HCEC 1CT (cell line): Measurements from ENCODE around the gene FYTTD1.

Experiments
- DNase-seq: peaks from one replicate; pipeline ENCODE4 v3.0.0-alpha.2; 2017

The FYTTD1 gene

DNA sequence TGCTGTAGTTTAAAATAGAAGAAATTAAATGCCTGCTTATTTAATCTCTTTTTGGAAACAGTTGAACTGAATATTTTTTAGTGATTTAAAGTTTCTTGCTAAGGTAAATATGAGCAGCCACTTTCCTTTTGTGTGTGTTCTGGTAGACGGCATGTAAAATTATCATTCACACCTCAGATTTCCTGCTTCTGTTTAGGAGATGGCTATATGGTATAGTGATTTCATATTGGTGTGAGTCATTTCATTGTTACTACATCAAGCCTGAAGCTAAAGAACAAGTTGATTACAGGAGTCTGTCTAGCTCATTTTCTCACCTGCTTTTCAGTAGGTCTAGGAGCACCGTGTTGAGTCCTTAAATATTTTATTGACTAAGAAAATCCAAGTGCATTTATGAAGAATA lies 43.6 kb downstream of the FYTTD1 start:
- peak; percentile 65 for DNase-seq

DNA sequence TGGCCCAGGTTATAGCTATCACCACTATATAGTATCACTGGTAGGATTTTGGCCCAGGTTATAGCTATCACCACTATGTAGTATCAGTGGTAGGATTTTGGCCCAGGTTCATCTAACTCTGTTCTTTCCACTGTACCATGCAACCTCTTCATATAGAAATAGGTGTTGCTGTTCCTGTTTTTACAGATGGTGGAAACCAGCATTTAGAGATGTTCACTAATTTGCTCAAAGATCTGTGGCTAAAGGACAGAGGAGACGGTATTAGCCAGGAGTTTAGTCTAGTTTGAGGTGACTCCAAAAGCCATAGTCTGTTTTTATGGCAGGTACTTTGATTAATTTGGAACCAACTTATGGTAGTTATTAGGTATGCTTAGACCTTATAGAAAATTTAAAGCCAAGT lies 44.4 kb downstream of the FYTTD1 start:
- DNase-seq = no peak

DNA sequence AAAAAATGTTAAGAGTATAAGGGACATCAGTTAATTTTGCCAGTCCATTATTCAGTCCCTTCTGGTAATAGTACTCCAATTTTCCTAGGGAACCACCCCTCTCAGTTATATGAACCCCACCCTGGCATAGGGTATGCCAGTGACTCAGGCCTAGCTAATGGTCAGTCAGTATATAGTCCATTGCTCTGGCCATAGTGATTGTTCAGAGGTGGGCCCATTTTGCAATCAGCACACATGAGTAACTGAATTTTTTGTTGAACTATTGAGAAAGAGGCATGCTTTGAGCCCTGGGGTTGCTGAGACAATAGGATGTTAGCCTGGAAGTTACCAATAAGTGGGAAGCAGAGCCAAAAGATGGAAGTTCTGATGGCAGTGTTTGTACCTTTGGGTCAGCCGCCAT lies 45.5 kb downstream of the FYTTD1 start:
- DNase-seq = peak; percentile 93

DNA sequence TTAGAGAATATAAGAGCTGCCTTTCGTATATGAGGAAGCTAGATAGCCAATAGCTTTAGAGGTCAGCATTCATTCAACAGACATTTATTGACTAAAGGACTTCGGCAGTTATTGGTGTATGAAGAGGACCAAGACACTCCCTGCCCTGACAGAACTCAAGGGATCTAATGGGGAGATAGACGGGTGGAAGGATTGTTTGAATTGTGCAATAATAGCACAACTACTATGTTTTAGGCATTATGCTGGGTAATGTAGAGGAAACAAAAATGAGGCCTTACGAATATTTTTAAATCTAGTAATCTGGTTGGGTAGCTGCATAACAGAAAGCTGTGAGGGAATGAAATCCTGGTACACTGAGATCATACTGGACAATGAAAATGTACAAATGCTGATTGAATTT lies 46.4 kb downstream of the FYTTD1 start:
- DNase-seq = no peak

DNA sequence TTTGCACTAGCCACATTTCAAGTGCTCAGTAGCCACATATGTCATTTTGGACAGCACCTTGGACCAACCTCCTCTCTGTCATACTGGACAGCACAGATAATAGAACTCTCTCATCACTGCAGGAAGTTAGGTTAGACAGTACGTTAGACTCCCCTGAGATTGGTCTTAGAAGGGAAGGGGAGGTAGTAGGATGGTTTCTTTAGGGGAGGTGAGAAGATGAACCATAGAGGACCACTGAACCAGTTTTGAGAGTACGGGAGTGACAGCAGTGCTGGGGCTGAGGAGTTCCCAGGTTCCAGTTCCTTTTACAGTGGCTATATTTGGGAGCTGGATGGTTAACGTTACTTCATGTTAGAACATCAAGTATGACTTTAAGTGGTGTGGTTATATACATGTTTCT lies 49.2 kb downstream of the FYTTD1 start:
- no peak for DNase-seq

DNA sequence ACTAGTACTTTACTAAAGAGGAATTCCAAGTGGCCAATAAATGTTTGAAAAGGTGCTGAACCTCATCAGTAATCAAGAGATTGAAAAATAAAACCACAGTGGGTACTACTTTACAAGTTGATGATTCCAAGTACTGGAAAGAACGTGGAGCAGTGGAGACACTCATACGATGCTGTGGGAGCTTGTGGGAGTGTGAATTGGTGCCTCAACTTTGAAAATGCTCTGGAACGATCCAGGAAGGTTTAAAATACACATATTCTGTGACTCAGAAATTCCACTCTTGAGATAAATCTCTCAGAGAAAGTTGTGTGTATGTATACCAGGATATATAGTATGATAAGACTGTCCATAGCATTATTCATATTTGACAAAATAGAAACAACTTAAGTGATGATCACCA lies 50.7 kb downstream of the FYTTD1 start:
- DNase-seq = no peak

DNA sequence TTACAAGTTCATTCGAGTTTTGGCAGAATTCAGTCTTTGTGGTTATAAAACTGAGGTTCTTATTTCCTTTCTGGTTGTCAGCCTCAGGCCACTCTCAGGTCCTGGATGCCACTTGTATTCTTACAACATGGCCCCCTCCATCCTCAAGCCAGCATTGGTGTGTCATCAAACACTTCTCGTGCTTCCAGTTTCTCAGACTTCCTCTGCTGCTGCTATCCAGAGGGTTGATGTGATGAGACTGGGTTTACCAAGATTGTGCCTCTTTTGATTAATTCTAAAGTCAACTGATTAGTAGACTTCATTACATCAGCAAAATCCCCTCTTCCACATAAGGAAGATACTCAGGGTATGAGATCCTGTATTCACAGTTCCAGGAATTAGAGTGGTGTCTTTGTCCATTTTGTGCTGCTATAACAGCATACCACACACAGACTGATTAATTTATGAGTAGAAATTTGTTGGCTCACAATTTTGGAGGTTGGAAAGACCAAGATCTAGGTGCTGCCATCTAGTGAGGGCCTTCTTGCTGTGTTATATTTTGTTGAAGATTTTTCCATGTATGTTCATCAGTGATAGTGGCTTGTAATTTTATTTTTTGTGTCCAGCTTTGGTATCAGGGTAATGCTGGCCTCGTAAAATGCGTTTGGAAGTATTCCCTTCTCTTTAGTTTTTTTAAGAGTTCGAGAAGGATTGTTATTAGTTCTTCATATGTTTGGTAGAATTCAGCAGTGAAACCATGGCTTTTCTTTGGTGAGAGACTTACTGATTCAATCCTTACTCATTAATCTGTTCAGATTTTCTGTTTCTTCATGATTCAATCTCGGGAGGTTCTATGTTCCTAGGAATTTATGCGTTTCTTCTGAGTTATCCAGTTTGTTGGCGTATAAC lies 52.5 kb downstream of the FYTTD1 start:
- peak; percentile 58 for DNase-seq

DNA sequence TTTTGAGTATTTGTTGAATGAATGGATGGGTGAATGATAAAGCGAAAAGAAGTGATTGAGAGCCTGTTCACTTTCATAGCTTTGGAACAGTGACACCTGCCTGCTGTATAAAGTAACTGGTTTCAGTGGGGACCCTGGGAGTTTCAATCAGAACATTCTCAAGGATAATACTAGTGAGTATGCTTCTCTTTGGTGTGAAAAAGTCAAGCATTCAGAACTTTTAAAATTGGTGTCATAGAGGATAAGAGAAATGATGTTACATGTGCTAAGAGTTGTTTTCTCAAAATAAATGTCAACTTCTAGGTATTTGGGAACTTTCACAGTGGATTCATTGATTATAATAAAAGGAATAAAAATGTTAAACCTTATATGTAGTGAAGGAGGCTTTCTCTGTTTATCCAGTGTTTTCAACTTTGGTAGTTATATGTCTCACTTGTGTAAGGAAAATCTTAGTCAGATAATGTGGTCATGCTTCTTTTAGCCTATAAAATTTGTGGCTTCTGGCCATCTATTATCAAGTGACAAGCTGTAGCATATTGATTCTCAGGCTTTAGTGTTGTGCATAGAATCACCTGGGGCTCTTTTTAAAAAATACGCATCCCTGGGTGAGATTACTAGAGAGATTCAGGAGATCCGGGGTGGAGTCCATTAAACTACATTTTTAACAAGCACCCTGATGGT lies 53.2 kb downstream of the FYTTD1 start:
- peak; percentile 40 for DNase-seq

DNA sequence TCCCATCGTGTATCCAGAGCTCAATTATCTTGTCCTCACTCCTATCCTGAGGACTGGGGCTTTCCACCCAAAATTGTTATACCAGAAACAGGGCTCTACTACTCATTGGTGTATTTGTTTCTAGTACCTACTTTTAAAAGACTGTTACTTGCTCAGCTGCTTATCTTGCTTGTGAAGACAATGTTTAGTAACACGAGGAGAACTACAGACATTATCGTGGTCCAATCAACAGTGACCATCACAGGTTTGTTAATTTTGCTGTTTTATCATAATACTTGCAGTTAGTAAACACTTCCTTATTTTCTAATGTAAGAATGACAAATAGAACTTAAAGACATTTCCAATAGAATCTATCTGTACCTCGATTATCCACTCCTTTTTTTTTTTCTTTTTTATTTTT lies 54.8 kb downstream of the FYTTD1 start:
- DNase-seq = no peak

DNA sequence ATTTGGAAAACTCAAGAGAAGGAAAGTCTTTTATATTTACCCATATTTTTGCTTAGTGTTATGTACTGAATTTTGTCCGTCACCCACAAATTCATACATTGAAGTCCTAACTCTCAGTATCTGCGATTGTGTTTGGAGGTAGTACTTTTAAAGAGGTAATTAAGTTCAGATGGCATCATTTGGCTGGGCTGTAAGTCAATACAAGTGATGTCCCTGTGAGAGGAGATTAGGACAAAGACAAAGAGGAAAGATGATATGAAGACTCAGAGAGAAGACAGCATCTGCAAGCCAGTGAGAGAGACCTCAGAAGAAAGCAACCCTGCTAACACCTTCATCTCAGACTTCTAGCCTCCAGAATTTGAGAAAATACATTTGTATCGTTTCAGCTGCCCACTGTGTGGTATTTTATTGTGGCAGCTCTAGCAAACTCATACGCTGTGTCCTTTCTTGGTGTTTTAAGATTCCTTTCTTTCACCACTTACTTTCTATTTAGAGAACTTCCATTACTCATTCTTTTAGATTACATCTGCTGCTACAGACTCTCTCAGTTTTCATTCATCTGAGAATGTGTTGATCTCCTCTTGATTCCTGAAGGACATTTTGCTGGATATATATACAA lies 58.4 kb downstream of the FYTTD1 start:
- DNase-seq = peak; percentile 34

DNA sequence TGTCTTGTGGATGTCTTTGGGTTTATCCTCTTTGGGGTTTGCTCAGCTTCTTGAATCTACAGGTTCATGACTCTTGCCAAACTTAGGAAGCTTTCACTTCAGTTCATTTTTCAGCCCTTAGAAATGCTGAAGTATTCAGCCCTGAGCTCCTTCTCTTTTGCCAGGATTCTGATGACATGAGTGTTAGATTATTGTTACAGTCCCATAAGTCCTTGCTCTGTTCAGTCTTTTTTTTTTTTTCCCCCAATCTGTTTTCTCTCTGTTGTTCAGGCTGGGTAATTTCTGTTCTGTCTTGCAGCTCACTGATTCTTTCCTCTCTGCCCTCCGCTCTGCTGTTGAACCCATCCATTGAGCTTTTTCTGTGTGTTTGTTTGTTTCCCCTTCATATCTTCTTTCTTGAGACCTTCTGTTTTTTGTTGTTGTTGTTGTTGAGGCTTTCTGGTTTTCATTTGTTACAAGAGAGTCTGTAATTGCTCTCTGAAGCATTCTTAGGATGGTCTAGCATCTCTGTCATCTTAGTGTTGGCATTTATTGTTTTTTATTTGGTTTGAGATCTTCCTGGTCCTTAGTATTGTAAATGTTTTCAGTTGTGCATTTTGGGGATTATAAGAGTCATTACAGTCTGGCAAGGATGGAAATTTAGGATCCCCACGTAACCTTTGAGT lies 59.8 kb downstream of the FYTTD1 start:
- DNase-seq = peak; percentile 55

DNA sequence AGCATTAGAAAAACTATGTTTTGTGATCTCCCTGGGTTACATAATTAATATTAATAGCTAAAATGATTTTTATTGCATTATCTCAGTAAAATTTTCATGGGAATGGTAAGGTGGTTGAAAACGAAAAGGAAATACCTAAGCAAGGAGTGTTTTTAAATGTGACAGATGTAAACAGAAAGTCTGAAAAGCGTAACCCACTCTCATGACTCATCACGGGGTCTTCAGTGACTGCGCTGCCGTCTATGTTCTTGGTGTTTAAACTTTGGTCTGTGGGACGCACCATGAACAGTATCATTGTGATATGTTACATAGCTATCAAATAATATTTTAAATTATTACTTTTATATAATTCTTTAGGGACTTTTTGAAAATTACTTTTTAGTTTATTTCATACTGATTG lies 61.2 kb downstream of the FYTTD1 start:
- DNase-seq = no peak

DNA sequence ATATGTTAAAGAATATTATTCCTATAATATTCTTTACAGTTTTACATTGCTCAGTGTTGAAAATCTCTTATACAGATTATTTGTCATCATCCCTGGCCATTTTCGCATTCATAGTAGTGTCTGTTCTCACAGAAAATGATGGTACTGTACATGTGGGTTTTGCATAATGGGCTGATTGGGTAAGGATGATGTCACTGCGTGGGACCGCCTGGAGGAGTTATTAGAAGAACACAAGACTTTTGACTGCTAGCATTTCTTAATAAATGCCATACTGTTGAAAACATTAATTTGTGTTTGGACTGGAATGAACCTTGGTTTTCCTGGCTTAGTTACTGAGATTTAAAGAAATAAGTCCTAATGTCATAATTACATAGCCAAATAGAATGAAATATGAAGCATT lies 61.7 kb downstream of the FYTTD1 start:
- peak; percentile 78 for DNase-seq

DNA sequence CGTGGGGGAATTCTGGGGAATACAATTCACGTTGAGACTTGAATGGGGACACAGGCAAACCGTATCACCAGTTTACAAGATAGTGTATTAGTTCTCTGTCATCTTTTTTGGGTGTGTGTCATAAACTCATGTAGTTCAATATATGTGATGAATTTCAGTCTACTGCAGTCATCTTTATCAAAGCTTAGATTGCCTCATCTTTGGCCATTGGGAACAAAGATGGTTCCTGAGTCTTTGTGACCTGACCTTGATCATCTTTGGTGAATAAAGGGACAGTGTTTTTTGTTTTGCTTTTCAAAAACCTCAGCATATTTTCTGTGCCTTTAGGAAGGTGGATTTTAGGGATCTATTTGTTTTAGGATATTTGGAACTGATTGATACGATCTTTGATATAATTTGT lies 64.7 kb downstream of the FYTTD1 start:
- DNase-seq = no peak

DNA sequence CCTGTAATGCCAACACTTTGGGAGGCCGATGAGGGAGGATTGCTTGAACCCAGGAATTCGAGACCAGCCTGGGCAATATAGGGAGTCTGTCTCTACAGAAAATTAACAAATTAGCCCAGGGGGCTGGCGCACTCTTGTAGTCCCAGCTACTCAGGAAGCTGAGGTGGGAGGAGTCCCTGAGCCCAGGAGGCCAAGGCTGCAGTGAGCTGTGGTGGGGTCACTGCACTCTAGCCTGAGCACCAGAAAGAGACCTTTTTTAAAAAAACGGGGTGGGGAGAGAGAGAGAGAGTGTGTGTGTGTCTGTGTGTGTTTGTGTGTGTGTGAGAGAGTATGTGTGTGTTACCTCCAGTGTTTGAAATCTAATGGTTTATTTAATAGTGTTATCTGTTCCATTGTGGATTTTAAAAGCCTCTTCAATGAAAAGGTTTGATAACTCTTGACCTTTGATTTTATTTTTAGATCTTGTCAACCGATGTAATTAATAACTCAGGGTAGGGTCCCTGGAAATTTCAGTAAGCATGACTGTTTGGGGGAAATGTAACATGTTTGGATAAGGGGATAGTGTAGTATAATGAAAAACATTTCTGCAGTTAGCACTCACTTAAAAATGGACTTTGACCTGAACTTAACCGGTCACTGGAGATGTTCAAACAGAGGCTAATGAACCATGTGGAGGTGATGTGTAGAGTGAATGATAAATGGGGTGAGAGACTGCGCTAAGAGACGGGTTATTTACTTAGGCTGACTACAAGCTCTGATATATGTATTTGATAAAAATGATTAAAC lies 71.1 kb downstream of the FYTTD1 start:
- no peak for DNase-seq

DNA sequence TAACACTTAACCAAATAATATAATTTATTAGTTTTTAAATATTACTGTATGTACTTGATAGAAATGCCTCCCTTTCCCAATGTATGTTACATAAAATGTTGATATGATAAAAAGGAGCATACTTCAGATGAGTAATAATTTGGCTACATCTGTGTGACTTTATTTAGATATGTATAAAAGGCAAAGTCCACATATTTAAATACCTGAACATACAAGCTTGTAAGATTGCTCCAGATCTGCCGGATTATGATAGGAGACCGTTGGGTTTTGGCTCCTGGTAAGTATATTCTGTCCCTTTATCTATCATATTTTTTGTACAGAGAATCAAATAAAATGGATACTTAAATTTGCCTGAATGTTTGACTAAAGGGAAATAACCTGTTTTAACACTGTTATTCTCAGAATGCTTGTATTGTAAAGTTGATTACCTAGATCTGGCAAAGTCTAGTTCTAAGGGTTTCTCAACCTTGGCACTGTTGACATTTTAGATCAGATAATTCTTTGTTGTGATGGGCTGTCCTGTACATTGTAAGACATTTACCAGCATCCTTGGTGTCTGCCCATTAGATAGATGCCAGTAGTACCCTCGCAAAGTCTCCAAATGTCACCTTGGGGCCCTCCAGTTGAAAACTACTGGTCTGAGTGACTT lies 79.8 kb downstream of the FYTTD1 start:
- DNase-seq = no peak

DNA sequence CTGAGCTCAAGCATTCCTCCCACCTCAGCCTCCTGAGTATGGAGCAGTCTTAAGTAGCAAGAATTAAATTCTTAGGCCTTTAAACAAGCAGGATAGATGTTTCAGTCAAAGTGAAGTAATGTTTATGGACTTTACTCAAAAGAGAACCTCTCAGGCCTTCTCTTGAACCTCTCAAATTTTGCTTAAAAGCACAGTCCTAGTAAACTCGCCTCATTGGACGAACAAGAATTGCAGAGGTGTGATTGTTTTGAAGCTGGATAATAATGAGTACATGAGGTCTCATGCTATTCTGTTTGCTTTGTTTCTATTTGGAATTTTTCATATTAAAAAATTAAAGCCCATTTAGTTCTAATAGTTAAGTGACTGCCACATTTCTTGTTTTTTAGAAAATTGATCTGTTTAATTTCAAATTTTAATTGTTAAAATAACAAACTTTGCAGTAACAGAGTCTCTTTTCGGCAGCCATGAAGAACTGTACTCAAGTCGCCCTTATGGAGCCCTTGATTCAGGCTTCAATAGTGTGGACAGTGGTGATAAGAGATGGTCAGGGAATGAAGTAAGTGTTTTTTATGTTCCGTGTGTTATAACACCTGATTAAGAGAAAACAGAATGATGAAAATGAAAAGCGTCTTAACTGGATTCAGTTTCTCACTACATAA lies 80.8 kb downstream of the FYTTD1 start:
- no peak for DNase-seq

DNA sequence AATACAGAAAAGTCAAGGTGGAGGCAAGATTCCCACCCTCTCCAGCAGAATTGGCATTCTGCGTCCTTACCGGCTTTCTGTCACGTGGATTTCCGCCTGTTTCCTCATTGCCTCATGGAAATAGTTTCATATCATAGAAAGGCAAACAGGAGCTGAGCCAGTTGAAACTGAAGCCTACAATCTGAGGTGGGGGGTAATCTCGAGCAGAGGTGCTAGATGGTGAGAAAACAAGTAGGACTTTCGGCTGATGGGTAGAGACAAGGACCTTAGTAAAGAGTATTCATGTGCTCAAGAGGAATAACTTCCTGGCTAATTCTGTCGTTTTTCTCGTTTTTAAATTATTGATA lies 81.3 kb downstream of the FYTTD1 start:
- no peak for DNase-seq

DNA sequence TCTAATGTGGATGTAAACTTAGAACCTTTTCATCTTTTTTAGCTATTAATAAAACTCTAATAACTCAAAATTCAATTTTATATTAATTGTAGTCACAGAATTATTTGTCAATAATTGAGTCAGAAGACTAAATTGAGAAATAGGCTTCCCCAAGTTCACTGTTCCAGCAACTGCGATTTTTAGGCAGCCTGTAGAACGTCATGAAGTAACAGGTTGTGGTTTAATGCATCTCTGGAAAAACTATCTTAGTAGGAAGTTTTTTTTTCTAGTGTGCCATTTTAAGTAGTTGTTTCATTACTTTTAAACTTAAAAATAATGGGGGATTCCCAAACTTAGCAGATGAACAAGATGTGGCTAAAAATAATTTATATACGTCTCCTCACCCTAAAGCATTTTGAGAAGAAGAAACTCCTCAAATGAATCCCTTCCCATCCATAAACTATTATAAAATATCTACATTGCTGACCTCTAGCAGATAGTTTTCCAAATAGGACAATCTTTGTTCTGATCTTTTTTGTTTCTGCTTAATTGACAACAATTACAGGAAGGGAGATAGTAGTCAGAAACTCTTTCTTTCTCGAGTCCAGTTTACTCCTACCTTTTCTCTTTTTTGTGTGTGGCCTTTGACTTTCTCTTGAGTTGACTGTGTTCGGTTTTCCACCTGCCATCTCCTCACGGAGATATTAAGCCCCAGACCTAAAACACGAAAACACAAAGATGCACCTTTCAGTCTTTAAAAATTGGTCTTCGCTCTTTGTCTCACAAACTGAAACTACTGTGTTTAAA lies 84.4 kb downstream of the FYTTD1 start:
- no peak for DNase-seq

DNA sequence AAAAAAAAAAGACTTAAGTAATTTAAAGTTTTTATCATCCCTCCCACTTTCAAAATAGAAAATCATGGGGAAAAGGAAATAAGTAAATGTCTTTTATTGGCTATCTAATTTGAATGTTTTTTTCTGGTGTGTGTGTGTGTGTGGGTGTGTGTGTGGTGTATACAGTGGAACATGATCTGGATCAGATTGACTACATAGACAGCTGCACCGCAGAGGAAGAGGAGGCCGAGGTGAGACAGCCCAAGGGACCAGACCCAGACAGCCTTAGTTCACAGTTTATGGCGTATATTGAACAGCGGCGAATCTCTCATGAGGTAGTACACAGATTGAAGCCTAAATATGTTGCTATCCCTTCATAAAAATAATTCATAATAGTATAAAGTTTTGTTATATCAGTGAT lies 85.8 kb downstream of the FYTTD1 start:
- DNase-seq = no peak

DNA sequence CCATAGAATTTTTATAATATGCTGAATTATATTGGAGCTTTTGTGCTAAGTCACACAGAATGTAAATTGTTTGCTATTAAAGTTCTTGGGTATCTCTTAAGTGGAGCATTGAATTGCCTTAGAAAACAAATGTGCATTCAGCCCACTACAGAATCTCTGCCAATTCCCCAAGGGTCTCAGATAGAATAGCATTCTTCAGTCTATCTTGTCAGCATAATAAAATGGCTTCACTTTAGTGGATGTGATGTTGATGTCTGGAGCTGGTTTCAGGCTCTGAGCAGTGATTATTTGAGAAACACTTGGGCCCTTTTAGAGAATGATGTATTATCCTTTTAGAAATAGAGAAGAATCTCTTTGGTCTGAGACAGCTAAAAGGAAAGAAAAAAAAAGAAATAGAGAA lies 86.6 kb downstream of the FYTTD1 start:
- DNase-seq = no peak
